H1 (cell line): ENCODE measurements around the gene TRIM7. TPM values are rescaled to one million over a fixed set of nuclear protein-coding genes. Genes with fewer than 3 reads are reported as not detected.
A peak's percentile ranks its signal among the peaks of the same experiment; 100 is the strongest.

Source experiments
- ATF2 ChIP-seq: IDR thresholded peaks from 2 replicates; pipeline ENCODE4 v1.6.1; 2012; ENCODE audit warnings: low read length, inconsistent platforms
- BACH1 ChIP-seq: IDR thresholded peaks from 2 replicates; pipeline ENCODE4 v1.6.1; 2012; ENCODE audit warnings: low read length, improper control_type of control experiment
- BRCA1 ChIP-seq: IDR thresholded peaks from 2 replicates; pipeline ENCODE4 v1.6.1; 2012; ENCODE audit warnings: low read depth, low read length, improper control_type of control experiment
- CBX8 ChIP-seq: fragments of 300-800, 300-1000 bp; sonication (generic); IDR thresholded peaks from 2 replicates; pipeline ENCODE4 v1.7.1; 2016; ENCODE audit warnings: low read depth, low read length, borderline replicate concordance
- CHD1 ChIP-seq: IDR thresholded peaks from 2 replicates; pipeline ENCODE4 v1.6.1; 2012; ENCODE audit warnings: low read depth, low read length, improper control_type of control experiment
- CREB1 ChIP-seq: IDR thresholded peaks from 2 replicates; pipeline ENCODE4 v1.6.1; 2012; ENCODE audit warnings: inconsistent platforms
- CTCF ChIP-seq, 3 experiments: IDR thresholded peaks; 1 replicate in 2 of 3; 2 replicates in 1 of 3; pipeline versions ENCODE4 v1.5.1 to v1.6.1; 2011; ENCODE audit warnings: low read length in 3 of 3, mild to moderate bottlenecking in 3 of 3, inconsistent platforms in 2 of 3, low read depth in 1 of 3, moderate library complexity in 1 of 3; ENCODE audit not compliant: insufficient read depth in 1 of 3; ENCODE audit errors: control extremely low read depth in 1 of 3
- KDM5A ChIP-seq: fragments of 200-600 bp; IDR thresholded peaks from 2 replicates; pipeline ENCODE4 v1.7.1; 2012; ENCODE audit warnings: mild to moderate bottlenecking, low read length, inconsistent platforms, mixed read lengths
- MAX ChIP-seq: IDR thresholded peaks from 2 replicates; pipeline ENCODE4 v1.6.1; 2012; ENCODE audit warnings: inconsistent platforms
- NRF1 ChIP-seq: IDR thresholded peaks from 2 replicates; pipeline ENCODE4 v1.6.1; 2011; ENCODE audit warnings: mild to moderate bottlenecking, low read depth, low read length, improper control_type of control experiment
- POLR2A ChIP-seq, 2 experiments: IDR thresholded peaks; 1 replicate in 1 of 2; 2 replicates in 1 of 2; pipeline ENCODE4 v1.6.1; 2011; ENCODE audit warnings: low read depth in 2 of 2, low read length in 2 of 2, mild to moderate bottlenecking in 2 of 2; ENCODE audit errors: control extremely low read depth in 1 of 2
- RBBP5 ChIP-seq: IDR thresholded peaks from 2 replicates; pipeline ENCODE4 v1.7.1; 2012; ENCODE audit warnings: low read depth, mild to moderate bottlenecking, inconsistent platforms, low read length, moderate library complexity, borderline replicate concordance
- RFX5 ChIP-seq: IDR thresholded peaks from 2 replicates; pipeline ENCODE4 v1.6.1; 2011; ENCODE audit warnings: low read depth, low read length, improper control_type of control experiment, borderline replicate concordance
- RXRA ChIP-seq: IDR thresholded peaks from 2 replicates; pipeline ENCODE4 v1.6.1; 2011; ENCODE audit warnings: low read depth, mild to moderate bottlenecking, low read length, moderate library complexity; ENCODE audit not compliant: insufficient read depth
- SIN3A ChIP-seq, 2 experiments: IDR thresholded peaks in 1 of 2; conservative IDR thresholded peaks in 1 of 2; 2 replicates each; pipeline ENCODE4 v1.6.1; 2011 to 2012; ENCODE audit warnings: low read length in 2 of 2, improper control_type of control experiment in 1 of 2, low read depth in 1 of 2, mild to moderate bottlenecking in 1 of 2
- SP2 ChIP-seq: IDR thresholded peaks from 2 replicates; pipeline ENCODE4 v1.6.1; 2012; ENCODE audit warnings: mild to moderate bottlenecking, low read length, inconsistent platforms
- TCF12 ChIP-seq: IDR thresholded peaks from 2 replicates; pipeline ENCODE4 v1.6.1; 2011; ENCODE audit warnings: low read depth, mild to moderate bottlenecking, low read length
- USF2 ChIP-seq: IDR thresholded peaks from 2 replicates; pipeline ENCODE4 v1.6.1; 2011; ENCODE audit warnings: low read length, improper control_type of control experiment
- YY1 ChIP-seq: IDR thresholded peaks from 2 replicates; pipeline ENCODE4 v1.6.1; 2011; ENCODE audit warnings: low read depth, mild to moderate bottlenecking, low read length
- ZNF274 ChIP-seq: IDR thresholded peaks from 2 replicates; pipeline ENCODE4 v1.7.0; 2012; ENCODE audit warnings: low read length, borderline replicate concordance; ENCODE audit errors: extremely low read depth
- polyA plus RNA-seq, 7 experiments: library from polyadenylated mRNA; depleted of rRNA in 3 of 7; stranded (reverse) in 5 of 7; unstranded in 2 of 7; fragments of >200 nt in 5 of 7; fragments of 200-250 nt in 2 of 7; gene quantifications; 1 replicate in 5 of 7; 2 replicates in 1 of 7; 4 replicates in 1 of 7; pipeline versions ENCODE4 v1.2.1 to v1.2.3, GENCODE V29; 2011 to 2013; ENCODE audit warnings: missing spikeins in 2 of 7, mixed read lengths in 2 of 7
- total RNA-seq: library from RNA; stranded (reverse); fragmentation: NEBNext Ultra II Directional; extraction: Animal tissue kit (Norgen Biotek cat#: 25700); gene quantifications from 2 replicates; pipeline ENCODE4 v1.2.1, GENCODE V29; 2021

The TRIM7 gene
- total and polyA plus RNA-seq, 2 of the 8 experiments (the other 6 are each of a cell fraction or from before 2014, with no cell fraction given) = 0.36 to 0.47 TPM

- TF ChIP-seq SIN3A (conservative IDR thresholded peaks at IDR 0.05 in 1 of 2, IDR thresholded peaks at IDR 0.05 in 1 of 2; ENCODE audit: low read depth in 1 of 2, low read length in 2 of 2) = no peak; a peak in 1 of 4 replicates
- TF ChIP-seq KDM5A = no peak
- TF ChIP-seq CTCF (IDR thresholded peaks at IDR 0.05; ENCODE audit: control extremely low read depth in 1 of 3, insufficient read depth in 1 of 3, low read depth in 1 of 3, low read length in 3 of 3) = peak in 1 of 3 experiments; percentile 35; a peak in 1 of 4 replicates
- TF ChIP-seq CHD1 = no peak
- TF ChIP-seq CBX8 = no peak
- no peak for TF ChIP-seq NRF1
- TF ChIP-seq USF2 = no peak
- no peak for TF ChIP-seq TCF12
- no peak for TF ChIP-seq BACH1
- no peak for TF ChIP-seq RXRA
- TF ChIP-seq POLR2A (IDR thresholded peaks at IDR 0.05; ENCODE audit: control extremely low read depth in 1 of 2, low read depth in 2 of 2, low read length in 2 of 2) = no peak
- TF ChIP-seq SP2 = no peak
- TF ChIP-seq ZNF274 = no peak
- TF ChIP-seq CREB1 = no peak
- no peak for TF ChIP-seq YY1
- no peak for TF ChIP-seq ATF2
- TF ChIP-seq RBBP5 = peak; percentile 78
- TF ChIP-seq MAX = peak; percentile 82
- TF ChIP-seq BRCA1 = no peak
- no peak for TF ChIP-seq RFX5
These were observed 12.3 kb upstream of the TRIM7 start (continued) for GRCh38 chr5:181217111-181217802.
